ENCODE measurements around the gene CDK12.
"Not testable (repeated sequence)": the region's sequence is repeated elsewhere in the genome, so short reads cannot be mapped to it uniquely, and the experiment has no call there.

Gene CDK12

GRCh38 chr17:39487946-39488345 is 26.7 kb downstream of the CDK12 start:
- no peaks in the 10 kb centered on the region for H3K9me3 ChIP-seq (ENCODE audit: insufficient read depth, low read depth, low read length)
- H3K27me3 ChIP-seq (ENCODE audit: insufficient read depth, low read length, poor library complexity, severe bottlenecking), result no peaks in the 10 kb centered on the region
- TF ChIP-seq EZH2phosphoT487 (IDR thresholded peaks at IDR 0.05; ENCODE audit: borderline replicate concordance) (no peak), CTCF (conservative IDR thresholded peaks at IDR 0.05; ENCODE audit: low read length) (no peak)
- no peaks in the 10 kb centered on the region for H3K4me1 ChIP-seq (ENCODE audit: insufficient read depth, low read length, poor library complexity, severe bottlenecking)
- no peaks in the 10 kb centered on the region for H3F3A ChIP-seq (ENCODE audit: low read depth)
- H3K4me3 ChIP-seq (ENCODE audit: low read length, poor library complexity, severe bottlenecking), result no peak overlapping the region
- peaks cover 12% of the 10 kb centered on the region for H3K79me2 ChIP-seq (ENCODE audit: insufficient read depth, low read length)
- H3K36me3 ChIP-seq (ENCODE audit: insufficient read depth, low read length), result peaks cover 27% of the 10 kb centered on the region
- no peak overlapping the region for H3K9ac ChIP-seq (ENCODE audit: low read depth, low read length, poor library complexity, severe bottlenecking)
- H2AFZ ChIP-seq (ENCODE audit: low read length), result no peak overlapping the region
- H3K9me2 ChIP-seq (replicated peaks; ENCODE audit: low read depth, low read length), result no peaks in the 10 kb centered on the region
- no peak overlapping the region for H3K4me2 ChIP-seq (ENCODE audit: low read depth, low read length, poor library complexity, severe bottlenecking)
- H4K20me1 ChIP-seq (ENCODE audit: insufficient read depth, low read length, poor library complexity, severe bottlenecking), result peaks cover 13% of the 10 kb centered on the region

- peaks cover 79% of the 10 kb centered on the region; the same call in 1 of the 2 replicates for H3K36me3 ChIP-seq (ENCODE audit: insufficient read depth, low read length)
- H3K4me3 ChIP-seq (ENCODE audit: low read length, poor library complexity, severe bottlenecking); H3K4me1 ChIP-seq (ENCODE audit: insufficient read depth, low read length, poor library complexity, severe bottlenecking); H3K79me2 ChIP-seq (ENCODE audit: insufficient read depth, low read length); H3K9me2 ChIP-seq (replicated peaks; ENCODE audit: low read depth, low read length); H3K27me3 ChIP-seq (ENCODE audit: insufficient read depth, low read length, poor library complexity, severe bottlenecking); H3K9me3 ChIP-seq (ENCODE audit: insufficient read depth, low read depth, low read length); H4K20me1 ChIP-seq (ENCODE audit: insufficient read depth, low read length, poor library complexity, severe bottlenecking); H3F3A ChIP-seq (ENCODE audit: low read depth); H2AFZ ChIP-seq (ENCODE audit: low read length); H3K4me2 ChIP-seq (ENCODE audit: low read depth, low read length, poor library complexity, severe bottlenecking); H3K9ac ChIP-seq (ENCODE audit: low read depth, low read length, poor library complexity, severe bottlenecking): not testable (repeated sequence)
Observed at GRCh38 chr17:39496921-39497320, 35.6 kb downstream of the CDK12 start.

GRCh38 chr17:39507511-39507910 is 46.2 kb downstream of the CDK12 start:
- Histone ChIP-seq H3K79me2 (ENCODE audit: insufficient read depth, low read length) (no peaks in the 10 kb centered on the region), H2AFZ (ENCODE audit: low read length) (no peak overlapping the region), H3K9me2 (replicated peaks; ENCODE audit: low read depth, low read length) (no peaks in the 10 kb centered on the region), H3K4me2 (ENCODE audit: low read depth, low read length, poor library complexity, severe bottlenecking) (no peak overlapping the region), H3K4me1 (ENCODE audit: insufficient read depth, low read length, poor library complexity, severe bottlenecking) (no peaks in the 10 kb centered on the region), H3K27me3 (ENCODE audit: insufficient read depth, low read length, poor library complexity, severe bottlenecking) (no peaks in the 10 kb centered on the region), H3K9me3 (ENCODE audit: insufficient read depth, low read depth, low read length) (no peaks in the 10 kb centered on the region), H3K36me3 (ENCODE audit: insufficient read depth, low read length) (peaks cover 86% of the 10 kb centered on the region), H3K4me3 (ENCODE audit: low read length, poor library complexity, severe bottlenecking) (no peak overlapping the region), H3K9ac (ENCODE audit: low read depth, low read length, poor library complexity, severe bottlenecking) (no peak overlapping the region), H3F3A (ENCODE audit: low read depth) (no peaks in the 10 kb centered on the region), H4K20me1 (ENCODE audit: insufficient read depth, low read length, poor library complexity, severe bottlenecking) (no peaks in the 10 kb centered on the region)
- no peak for TF ChIP-seq EZH2phosphoT487 (IDR thresholded peaks at IDR 0.05; ENCODE audit: borderline replicate concordance)
- TF ChIP-seq CTCF (conservative IDR thresholded peaks at IDR 0.05; ENCODE audit: low read length), result no peak

GRCh38 chr17:39508987-39509386 is 47.7 kb downstream of the CDK12 start:
- Histone ChIP-seq H3K9me3 (ENCODE audit: insufficient read depth, low read depth, low read length) (no peaks in the 10 kb centered on the region), H3K27me3 (ENCODE audit: insufficient read depth, low read length, poor library complexity, severe bottlenecking) (no peaks in the 10 kb centered on the region), H3K79me2 (ENCODE audit: insufficient read depth, low read length) (no peaks in the 10 kb centered on the region), H3K36me3 (ENCODE audit: insufficient read depth, low read length) (peaks cover 86% of the 10 kb centered on the region), H4K20me1 (ENCODE audit: insufficient read depth, low read length, poor library complexity, severe bottlenecking) (no peaks in the 10 kb centered on the region), H3K4me1 (ENCODE audit: insufficient read depth, low read length, poor library complexity, severe bottlenecking) (no peaks in the 10 kb centered on the region), H3K4me2 (ENCODE audit: low read depth, low read length, poor library complexity, severe bottlenecking) (no peak overlapping the region), H3K9me2 (replicated peaks; ENCODE audit: low read depth, low read length) (no peaks in the 10 kb centered on the region), H3K4me3 (ENCODE audit: low read length, poor library complexity, severe bottlenecking) (no peak overlapping the region), H2AFZ (ENCODE audit: low read length) (no peak overlapping the region), H3F3A (ENCODE audit: low read depth) (no peaks in the 10 kb centered on the region), H3K9ac (ENCODE audit: low read depth, low read length, poor library complexity, severe bottlenecking) (no peak overlapping the region)
- TF ChIP-seq CTCF (conservative IDR thresholded peaks at IDR 0.05; ENCODE audit: low read length) (no peak), EZH2phosphoT487 (IDR thresholded peaks at IDR 0.05; ENCODE audit: borderline replicate concordance) (no peak)
